Ovary (tissue), 9 donors: Measurements from ENCODE around the gene SYNGAP1. TPM values are rescaled to one million over a fixed set of nuclear protein-coding genes. Genes with fewer than 3 reads are reported as not detected.
A peak's percentile ranks its signal among the peaks of the same experiment; 100 is the strongest.

Experiments used
- DNase-seq, 5 donors: peaks; one replicate each; pipeline ENCODE4 v3.0.0-alpha.2; 2019 to 2020
- H3K27ac ChIP-seq, 2 donors: fragments of 200-600 bp; one replicate each; pipeline versions ENCODE4 v1.5.1 to v1.8.0; 2019 to 2022
- H3K27me3 ChIP-seq: fragments of 200-600 bp; one replicate; pipeline ENCODE4 v1.8.0; 2022
- H3K36me3 ChIP-seq: fragments of 200-600 bp; sonication (generic); one replicate; pipeline ENCODE4 v1.5.1; 2019
- H3K4me1 ChIP-seq: one replicate; pipeline ENCODE4 v1.8.1; 2013; ENCODE audit warnings: mild to moderate bottlenecking, moderate library complexity; ENCODE audit not compliant: insufficient read depth
- H3K4me3 ChIP-seq: fragments of 200-600 bp; sonication (generic); one replicate; pipeline ENCODE4 v1.5.1; 2017
- H3K9me3 ChIP-seq, 2 donors: fragments of 200-600 bp in 1 of 2; sonication (generic) in 1 of 2; one replicate each; pipeline versions ENCODE4 v1.5.1 to v1.8.1; 2013 to 2019; ENCODE audit warnings: mild to moderate bottlenecking in 1 of 2, moderate library complexity in 1 of 2
- CTCF ChIP-seq, 3 donors: fragments of 450-650 bp in 2 of 3; fragments of 200-600 bp in 1 of 3; IDR thresholded peaks; one replicate each; pipeline versions ENCODE4 v1.5.1 to v1.8.0; 2016 to 2022; ENCODE audit warnings: antibody characterized with exemption in 3 of 3, mild to moderate bottlenecking in 1 of 3
- EP300 ChIP-seq: sonication (generic); formaldehyde crosslinking; IDR thresholded peaks from one replicate; pipeline ENCODE4 v1.6.1; 2017; ENCODE audit warnings: antibody characterized with exemption
- POLR2A ChIP-seq: fragments of 450-650 bp; IDR thresholded peaks from one replicate; pipeline ENCODE4 v1.6.1; 2017; ENCODE audit warnings: antibody characterized with exemption, mild to moderate bottlenecking, moderate library complexity
- WGBS, 3 donors: extraction: QIAGEN DNeasy Blood & Tissue Kit in 1 of 3; methylation state at CpG; one replicate each; pipeline versions ENCODE4 v1.1.5 to v1.1.7; 2013 to 2017; 5-methylcytosine and 5-hydroxymethylcytosine counted together
- intact Hi-C, 4 donors: fragments of 100-400 bp; cut with DNase I; formaldehyde crosslinking; loops; one replicate each; pipeline versions ENCODE4 v1.11.0 to v1.15.1; 2022 to 2023
- polyA plus RNA-seq, 2 donors: library from polyadenylated mRNA; stranded (reverse); fragments of 200-250 nt in 1 of 2; fragments of 350-450 nt in 1 of 2; fragmentation: Illumina TruSeq in 1 of 2; extraction: RNeasy Lipid Tissue Mini Kit (QIAGEN cat#74804) in 1 of 2; gene quantifications; one replicate each; pipeline ENCODE4 v1.2.3, GENCODE V29; 2013 to 2014
- total RNA-seq, 7 donors: library from RNA; depleted of rRNA in 2 of 7; stranded (reverse); fragments of >200 nt in 2 of 7; fragmentation: NEBNext Ultra II Directional in 3 of 7; extraction: Animal tissue kit (Norgen Biotek cat#: 25700) in 3 of 7; gene quantifications; one replicate each; pipeline versions ENCODE4 v1.1.0 to v1.2.4, GENCODE V29; 2016 to 2023
- donor health status: DM: no; HTN: no; CAD: no; lungs with moderate emphysema.
- donor health status: DM: no; HTN: no; CAD: no.
- donor health status: Bipolar disorder and iron deficiency.
- donor health status: DM: yes; HTN: yes; CAD: no.
- donor health status: DM: no; HTN: no; CAD: no.
- donor health status: DM: yes; HTN: yes; CAD: no.

Gene SYNGAP1
- total and polyA plus RNA-seq, 9 donors = 14.6 to 60.0 (median 33.5) TPM

DNA sequence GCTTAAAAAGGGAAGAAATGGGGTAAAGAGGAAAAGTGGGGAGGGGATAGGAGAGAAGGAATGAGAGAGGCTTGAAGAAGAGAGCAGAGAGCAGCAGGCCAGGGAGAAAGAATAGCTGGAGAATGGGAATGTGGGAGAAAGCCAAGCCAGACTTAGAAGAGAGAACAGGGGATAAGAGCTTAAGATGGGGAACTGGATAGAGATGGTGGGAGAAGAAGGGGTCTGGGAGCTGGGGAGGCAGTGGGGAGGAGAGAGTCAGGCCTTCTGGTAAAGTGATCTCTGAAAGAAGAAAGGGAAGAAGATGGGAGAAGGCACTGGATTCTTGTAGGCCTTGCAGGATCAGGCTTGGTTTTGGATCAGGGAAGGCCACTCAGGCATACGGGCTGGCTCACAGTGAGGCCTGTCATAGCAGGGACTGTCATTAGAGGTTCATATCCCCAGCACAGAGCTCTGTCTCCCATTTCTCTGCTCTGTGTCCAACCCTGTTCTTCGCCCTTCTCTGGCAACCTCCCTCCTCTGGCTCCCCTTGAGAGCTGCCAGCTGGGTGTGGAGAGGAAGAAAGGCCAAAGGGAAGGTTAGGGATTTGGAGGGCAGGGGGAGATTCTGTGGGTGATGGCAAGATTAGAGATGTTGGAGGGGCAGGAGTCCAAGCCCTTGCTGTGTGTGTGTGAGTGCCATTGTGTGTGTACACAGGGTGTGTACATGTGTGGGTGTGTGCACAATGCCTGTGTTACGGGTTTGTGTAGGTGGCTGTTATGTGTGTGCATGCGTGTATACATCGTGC, 9.3 kb downstream of the SYNGAP1 start:
- H3K27ac ChIP-seq = peak overlapping the region; percentile 54 to 80
- WGBS, 3 donors = 64 to 70% (median 65%) methylated on average over 5 of the region's 5 CpGs

GRCh38 chr6:33429750-33430052, 9.8 kb downstream of the SYNGAP1 start:
- DNase-seq = no peak
- no peak overlapping the region for H3K4me3 ChIP-seq
- H3K9me3 ChIP-seq = no peaks in the 10 kb centered on the region
- WGBS, 3 donors = 31 to 38% (median 36%) methylated on average over 2 of the region's 2 CpGs
- H3K4me1 ChIP-seq = peaks cover 27% of the 10 kb centered on the region
- no peak overlapping the region for H3K27ac ChIP-seq
- TF ChIP-seq CTCF (IDR thresholded peaks at IDR 0.05) (no peak), POLR2A (no peak), EP300 (no peak)
- H3K27me3 ChIP-seq = no peaks in the 10 kb centered on the region
- intact Hi-C loops = loop anchor here in 1 of 4 donors (10.0 kb wide), 1 partner anchor 115 kb away; the partner anchor contains the start of genes TAPBP and ZBTB22
- no peaks in the 10 kb centered on the region for H3K36me3 ChIP-seq

More for the DNA sequence above, 9.3 kb downstream of the SYNGAP1 start:
- intact Hi-C loops = loop anchor here in 1 of 4 donors (10.0 kb wide), 1 partner anchor 114 kb away; the partner anchor contains the start of genes TAPBP and ZBTB22
- TF ChIP-seq CTCF (IDR thresholded peaks at IDR 0.05) (no peak), EP300 (no peak), POLR2A (no peak)
- H3K4me3 ChIP-seq = no peak overlapping the region
- DNase-seq = peak in 2 of 5 donors; percentile 25 to 27
- H3K36me3 ChIP-seq = no peaks in the 10 kb centered on the region
- no peaks in the 10 kb centered on the region for H3K27me3 ChIP-seq
- peaks cover 31% of the 10 kb centered on the region for H3K4me1 ChIP-seq
- no peaks in the 10 kb centered on the region for H3K9me3 ChIP-seq

- no peaks in the 10 kb centered on the region for H3K36me3 ChIP-seq
- 42 to 56% (median 47%) methylated on average over 2 of the region's 2 CpGs for WGBS, 3 donors
- no peaks in the 10 kb centered on the region for H3K9me3 ChIP-seq
- no peak overlapping the region for H3K4me3 ChIP-seq
- peaks cover 23% of the 10 kb centered on the region for H3K4me1 ChIP-seq
- TF ChIP-seq POLR2A (no peak), CTCF (IDR thresholded peaks at IDR 0.05) (no peak), EP300 (no peak)
- no peak overlapping the region for H3K27ac ChIP-seq
- H3K27me3 ChIP-seq = no peaks in the 10 kb centered on the region
- DNase-seq = no peak
- intact Hi-C loops = no loop called here
Observed at GRCh38 chr6:33430334-33430733, 10.5 kb downstream of the SYNGAP1 start.

GRCh38 chr6:33430991-33431879, 11.4 kb downstream of the SYNGAP1 start:
- no peaks in the 10 kb centered on the region for H3K9me3 ChIP-seq
- TF ChIP-seq CTCF (IDR thresholded peaks at IDR 0.05) (no peak), EP300 (no peak), POLR2A (no peak)
- peak overlapping the region; percentile 27 to 35 for H3K27ac ChIP-seq
- intact Hi-C loops = no loop called here
- peaks cover 23% of the 10 kb centered on the region for H3K4me1 ChIP-seq
- peak; percentile 68 to 82 (median 78) for DNase-seq
- WGBS, 3 donors = 5 to 9% (median 8%) methylated on average over 12 of the region's 12 CpGs
- no peak overlapping the region for H3K4me3 ChIP-seq
- H3K27me3 ChIP-seq = no peaks in the 10 kb centered on the region
- H3K36me3 ChIP-seq = no peaks in the 10 kb centered on the region
